ENCODE data around the gene TMBIM1.

DNA sequence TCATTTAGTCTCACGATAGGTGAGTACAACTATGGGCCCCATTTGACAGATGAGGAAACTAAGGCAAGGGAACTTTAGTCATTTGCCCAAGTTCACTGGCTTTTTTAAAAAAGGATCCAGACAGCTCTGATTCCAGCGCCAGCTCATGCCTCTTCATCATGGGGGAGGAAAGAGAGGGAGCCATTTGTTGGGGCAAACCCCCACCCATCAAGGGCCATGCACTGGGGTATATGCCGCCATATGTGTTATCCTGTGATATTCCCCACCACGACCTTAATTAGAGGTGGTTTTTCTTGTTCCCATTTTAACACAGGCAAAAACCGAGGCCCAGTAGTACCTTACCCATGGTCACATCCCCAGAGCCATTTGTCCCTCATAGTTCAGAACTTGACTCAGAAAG, 32.1 kb downstream of the TMBIM1 start:
- TF ChIP-seq, protein P1, sequence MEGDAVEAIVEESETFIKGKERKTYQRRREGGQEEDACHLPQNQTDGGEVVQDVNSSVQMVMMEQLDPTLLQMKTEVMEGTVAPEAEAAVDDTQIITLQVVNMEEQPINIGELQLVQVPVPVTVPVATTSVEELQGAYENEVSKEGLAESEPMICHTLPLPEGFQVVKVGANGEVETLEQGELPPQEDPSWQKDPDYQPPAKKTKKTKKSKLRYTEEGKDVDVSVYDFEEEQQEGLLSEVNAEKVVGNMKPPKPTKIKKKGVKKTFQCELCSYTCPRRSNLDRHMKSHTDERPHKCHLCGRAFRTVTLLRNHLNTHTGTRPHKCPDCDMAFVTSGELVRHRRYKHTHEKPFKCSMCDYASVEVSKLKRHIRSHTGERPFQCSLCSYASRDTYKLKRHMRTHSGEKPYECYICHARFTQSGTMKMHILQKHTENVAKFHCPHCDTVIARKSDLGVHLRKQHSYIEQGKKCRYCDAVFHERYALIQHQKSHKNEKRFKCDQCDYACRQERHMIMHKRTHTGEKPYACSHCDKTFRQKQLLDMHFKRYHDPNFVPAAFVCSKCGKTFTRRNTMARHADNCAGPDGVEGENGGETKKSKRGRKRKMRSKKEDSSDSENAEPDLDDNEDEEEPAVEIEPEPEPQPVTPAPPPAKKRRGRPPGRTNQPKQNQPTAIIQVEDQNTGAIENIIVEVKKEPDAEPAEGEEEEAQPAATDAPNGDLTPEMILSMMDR (IDR thresholded peaks at IDR 0.05; ENCODE audit: low read depth, low read length): no peak
- no peak for TF ChIP-seq EZH2phosphoT487 (IDR thresholded peaks at IDR 0.05; ENCODE audit: low read depth)

Data from OCI-LY3 (cell line).